SK-N-SH treated with all-trans-retinoic acid at 6 μM for 48 hours (cell line): Measurements from ENCODE around the gene PIANP.

Experiments
- BACH2 ChIP-seq: fragments of 250-450 bp; sonication (Bioruptor Pico); IDR thresholded peaks from 2 replicates; pipeline ENCODE4 v1.9.0; 2021; ENCODE audit warnings: mild to moderate bottlenecking, borderline replicate concordance
- OSR1 ChIP-seq: fragments of 250-450 bp; sonication (Bioruptor Pico); IDR thresholded peaks from 2 replicates; pipeline ENCODE4 v1.8.0; 2022; ENCODE audit warnings: moderate library complexity, mild to moderate bottlenecking, inconsistent platforms
- PATZ1 ChIP-seq: fragments of 250-450 bp; sonication (Bioruptor Pico); IDR thresholded peaks from 2 replicates; pipeline ENCODE4 v1.8.0; 2020; ENCODE audit warnings: mild to moderate bottlenecking, moderate library complexity, borderline replicate concordance
- PPARA ChIP-seq: fragments of 250-450 bp; sonication (Bioruptor Pico); IDR thresholded peaks from 2 replicates; pipeline ENCODE4 v1.5.0; 2020; ENCODE audit warnings: mild to moderate bottlenecking, borderline replicate concordance
- RARB ChIP-seq: fragments of 250-450 bp; sonication (Bioruptor Pico); IDR thresholded peaks from 2 replicates; pipeline ENCODE4 v1.8.0; 2021; ENCODE audit warnings: mild to moderate bottlenecking, moderate library complexity
- TOX ChIP-seq: fragments of 250-450 bp; sonication (Bioruptor Pico); IDR thresholded peaks from 2 replicates; pipeline ENCODE4 v1.8.0; 2021; ENCODE audit warnings: mild to moderate bottlenecking, moderate library complexity, borderline replicate concordance
- ZC3H10 ChIP-seq: fragments of 250-450 bp; sonication (Bioruptor Pico); IDR thresholded peaks from 2 replicates; pipeline ENCODE4 v1.5.1; 2021; ENCODE audit warnings: mild to moderate bottlenecking, moderate library complexity
- ZFP3 ChIP-seq: fragments of 250-450 bp; sonication (Bioruptor Pico); IDR thresholded peaks from 2 replicates; pipeline ENCODE4 v1.5.0; 2020; ENCODE audit warnings: mild to moderate bottlenecking, moderate library complexity
- ZFP30 ChIP-seq: fragments of 450-650 bp; formaldehyde crosslinking; IDR thresholded peaks from 2 replicates; pipeline ENCODE4 v1.5.0; 2022; ENCODE audit warnings: mild to moderate bottlenecking, moderate library complexity
- ZNF565 ChIP-seq: fragments of 450-650 bp; formaldehyde crosslinking; conservative IDR thresholded peaks from 2 replicates; pipeline ENCODE4 v1.5.0; 2020; ENCODE audit warnings: low read depth, mild to moderate bottlenecking, moderate library complexity
- ZNF8 ChIP-seq: fragments of 450-650 bp; formaldehyde crosslinking; IDR thresholded peaks from 2 replicates; pipeline ENCODE4 v1.5.0; 2020; ENCODE audit warnings: mild to moderate bottlenecking, moderate library complexity

GRCh38 chr12:6725350-6725749, 24.7 kb upstream of the PIANP start:
- TF ChIP-seq ZNF8 (no peak), PATZ1 (CRISPR knock-in tag) (no peak), RARB (CRISPR knock-in tag) (no peak), TOX (CRISPR knock-in tag) (no peak), ZC3H10 (CRISPR knock-in tag) (no peak), PPARA (no peak), BACH2 (CRISPR knock-in tag) (no peak), ZFP3 (no peak), ZFP30 (CRISPR knock-in tag) (no peak), ZNF565 (CRISPR knock-in tag) (no peak), OSR1 (CRISPR knock-in tag) (no peak)
